ENCODE results near the gene FBXO41. TPM values are rescaled to one million over a fixed set of nuclear protein-coding genes. Genes with fewer than 3 reads are reported as not detected.

The FBXO41 gene
- total RNA-seq, 1 donor from 2014 or later, result 1.6 TPM

GRCh38 chr2:73225513-73226360 is 58.5 kb downstream of the FBXO41 start:
- Histone ChIP-seq H3K4me3 (ENCODE audit: low read depth, low read length) (no peak overlapping the region), H3K36me3 (ENCODE audit: control insufficient read depth, insufficient read depth, low read length) (peaks cover 11% of the 10 kb centered on the region), H3K27me3 (ENCODE audit: control insufficient read depth, insufficient read depth, low read length) (no peaks in the 10 kb centered on the region)
- peak; percentile 62 for FAIRE-seq
- TF ChIP-seq CTCF (IDR thresholded peaks at IDR 0.05; ENCODE audit: insufficient read depth, low read length, severe bottlenecking), result no peak
- no peak for DNase-seq (ENCODE audit: low read depth)

DNA sequence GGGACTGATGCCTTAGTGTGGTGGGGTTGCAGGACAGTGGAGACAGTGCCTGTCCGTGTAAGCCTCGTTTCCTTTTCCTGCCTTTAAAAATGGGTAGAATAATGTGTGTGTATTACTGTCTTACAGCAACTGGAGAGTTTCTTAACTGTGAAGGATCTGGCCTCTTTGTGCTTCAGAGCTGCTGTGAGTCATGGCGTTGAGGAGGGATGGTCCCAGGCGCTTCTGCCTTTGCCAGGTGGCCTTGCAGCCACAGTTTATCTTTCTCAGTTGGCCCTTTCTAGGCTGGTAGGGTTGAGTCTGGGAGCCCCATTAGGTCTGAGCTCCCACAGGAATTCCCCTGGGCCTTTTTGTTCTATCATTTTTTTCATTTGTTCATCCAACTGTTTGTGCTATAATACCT is 60.5 kb downstream of the FBXO41 start:
- no peak for DNase-seq (ENCODE audit: low read depth)
- no peak overlapping the region for H3K4me3 ChIP-seq (ENCODE audit: low read depth, low read length)
- peak; percentile 84 for FAIRE-seq
- no peak for TF ChIP-seq CTCF (IDR thresholded peaks at IDR 0.05; ENCODE audit: insufficient read depth, low read length, severe bottlenecking)
- peaks cover 13% of the 10 kb centered on the region for H3K36me3 ChIP-seq (ENCODE audit: control insufficient read depth, insufficient read depth, low read length)
- H3K27me3 ChIP-seq (ENCODE audit: control insufficient read depth, insufficient read depth, low read length), result no peaks in the 10 kb centered on the region

DNA sequence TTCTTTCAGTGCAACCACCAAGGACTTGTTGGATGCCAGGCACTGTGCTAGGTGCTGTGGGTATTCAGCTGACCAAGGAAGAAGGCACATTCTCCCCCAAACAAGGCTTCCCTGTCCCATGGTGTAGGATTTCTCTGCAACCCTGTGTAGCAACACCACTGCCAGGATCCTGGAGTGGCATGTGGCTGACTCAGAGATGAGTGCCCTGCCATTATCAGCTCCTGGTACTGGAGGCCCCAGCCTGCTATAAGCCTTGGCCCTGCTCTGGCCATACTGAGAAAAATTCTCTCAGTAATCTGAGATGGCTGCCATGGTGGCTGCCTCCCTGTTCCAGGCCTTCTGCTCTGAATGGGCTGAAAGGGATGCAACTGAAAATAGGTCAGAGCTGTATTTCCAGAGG is 66.0 kb downstream of the FBXO41 start:
- Histone ChIP-seq H3K4me3 (ENCODE audit: low read depth, low read length) (no peak overlapping the region), H3K27me3 (ENCODE audit: control insufficient read depth, insufficient read depth, low read length) (no peaks in the 10 kb centered on the region), H3K36me3 (ENCODE audit: control insufficient read depth, insufficient read depth, low read length) (peaks cover 7% of the 10 kb centered on the region)
- FAIRE-seq (no peak), DNase-seq (ENCODE audit: low read depth) (peak; percentile 56)
- no peak for TF ChIP-seq CTCF (IDR thresholded peaks at IDR 0.05; ENCODE audit: insufficient read depth, low read length, severe bottlenecking)

DNA sequence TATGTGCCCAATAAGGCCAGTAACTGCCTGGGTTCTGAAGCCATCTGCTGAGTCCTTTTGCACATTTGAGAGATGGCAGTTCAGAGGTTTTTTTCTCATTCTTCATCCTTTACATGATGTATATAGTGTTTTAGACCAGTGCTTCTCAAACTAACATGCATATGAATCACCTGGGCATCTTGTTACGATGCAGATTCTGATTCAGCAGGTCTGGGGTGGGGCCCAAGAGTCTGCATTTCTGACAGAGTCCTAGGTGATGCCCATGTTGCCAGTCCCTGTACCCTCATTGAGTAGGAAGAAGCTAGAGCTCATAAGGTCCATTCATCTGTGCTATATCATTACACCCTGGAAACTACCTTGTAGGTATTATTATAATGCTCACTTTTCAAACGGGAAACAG is 66.5 kb downstream of the FBXO41 start:
- no peak for TF ChIP-seq CTCF (IDR thresholded peaks at IDR 0.05; ENCODE audit: insufficient read depth, low read length, severe bottlenecking)
- FAIRE-seq (no peak), DNase-seq (ENCODE audit: low read depth) (peak; percentile 55)
- no peaks in the 10 kb centered on the region for H3K27me3 ChIP-seq (ENCODE audit: control insufficient read depth, insufficient read depth, low read length)
- H3K36me3 ChIP-seq (ENCODE audit: control insufficient read depth, insufficient read depth, low read length), result peaks cover 6% of the 10 kb centered on the region
- H3K4me3 ChIP-seq (ENCODE audit: low read depth, low read length), result no peak overlapping the region

DNA sequence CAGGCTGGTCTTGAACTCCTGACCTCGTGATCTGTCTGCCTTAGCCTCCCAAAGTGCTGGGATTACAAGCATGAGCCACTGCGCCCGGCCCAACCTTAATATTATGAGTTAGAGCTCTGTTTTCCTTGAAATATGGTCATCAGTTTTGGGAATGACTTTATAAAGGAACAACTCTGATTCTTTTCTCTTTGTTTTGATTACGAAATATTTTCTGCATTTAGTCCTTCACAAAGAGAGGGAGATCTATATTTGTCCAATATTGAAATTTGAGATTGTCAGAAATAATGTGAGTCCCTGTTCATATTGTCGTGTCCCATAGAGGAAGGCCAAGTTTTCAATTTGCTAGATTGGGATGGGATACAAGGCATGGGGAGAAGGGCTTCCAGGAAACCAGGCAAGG is 67.1 kb downstream of the FBXO41 start:
- DNase-seq (ENCODE audit: low read depth) (no peak), FAIRE-seq (no peak)
- no peak for TF ChIP-seq CTCF (IDR thresholded peaks at IDR 0.05; ENCODE audit: insufficient read depth, low read length, severe bottlenecking)
- H3K4me3 ChIP-seq (ENCODE audit: low read depth, low read length), result no peak overlapping the region
- H3K27me3 ChIP-seq (ENCODE audit: control insufficient read depth, insufficient read depth, low read length), result no peaks in the 10 kb centered on the region
- peaks cover 6% of the 10 kb centered on the region for H3K36me3 ChIP-seq (ENCODE audit: control insufficient read depth, insufficient read depth, low read length)

DNA sequence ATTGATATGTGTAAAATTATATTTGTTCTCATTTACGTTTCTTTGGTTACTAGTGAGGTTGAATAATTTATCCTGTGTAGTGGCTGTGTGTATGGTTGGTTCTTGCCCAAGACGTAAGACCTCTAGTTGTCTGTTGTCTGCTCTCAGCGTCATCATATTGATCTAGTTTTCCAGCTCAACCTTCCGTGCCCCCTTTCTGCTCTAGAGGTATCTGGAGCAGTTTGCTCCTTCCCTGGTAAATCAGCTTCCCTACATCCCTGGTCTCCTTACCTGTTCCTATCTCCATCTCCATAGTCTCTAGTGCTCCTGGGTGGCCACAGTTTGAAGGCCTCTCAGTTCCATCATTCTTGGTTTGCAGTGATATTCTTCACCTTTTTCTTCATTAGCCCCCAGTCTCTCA is 69.0 kb downstream of the FBXO41 start:
- no peaks in the 10 kb centered on the region for H3K27me3 ChIP-seq (ENCODE audit: control insufficient read depth, insufficient read depth, low read length)
- FAIRE-seq, result no peak

More for the DNA sequence above, 69.0 kb downstream of the FBXO41 start:
- Histone ChIP-seq H3K4me3 (ENCODE audit: low read depth, low read length) (no peak overlapping the region), H3K36me3 (ENCODE audit: control insufficient read depth, insufficient read depth, low read length) (peaks cover 3% of the 10 kb centered on the region)
- no peak for TF ChIP-seq CTCF (IDR thresholded peaks at IDR 0.05; ENCODE audit: insufficient read depth, low read length, severe bottlenecking)
- DNase-seq (ENCODE audit: low read depth), result no peak
